H7 (cell line): ENCODE results near the gene LRP8. TPM values are rescaled to one million over a fixed set of nuclear protein-coding genes. Genes with fewer than 3 reads are reported as not detected.

Source experiments
- DNase-seq: peaks from one replicate; pipeline ENCODE4 v3.0.0; 2012
- H3K27me3 ChIP-seq: 2 replicates; pipeline ENCODE4 v1.6.0; 2011; ENCODE audit warnings: mild to moderate bottlenecking, low read length; ENCODE audit not compliant: control insufficient read depth, insufficient read depth
- H3K36me3 ChIP-seq: replicated peaks from 2 replicates; pipeline ENCODE4 v1.5.1; 2011; ENCODE audit warnings: low read length; ENCODE audit not compliant: control insufficient read depth, insufficient read depth
- H3K4me3 ChIP-seq: 2 replicates; pipeline ENCODE4 v1.5.1; 2011; ENCODE audit warnings: low read depth, mild to moderate bottlenecking, control low read depth, low read length, moderate library complexity; ENCODE audit not compliant: insufficient read depth
- total RNA-seq: library from RNA; depleted of rRNA; stranded (reverse); fragments of >200 nt; shearing (Covaris generic); gene quantifications from 2 replicates; pipeline ENCODE4 v1.2.3, GENCODE V29; 2014

The LRP8 gene
- total RNA-seq, 1 experiment from 2014 or later: 144 TPM

- H3K27me3 ChIP-seq: no peaks in the 10 kb centered on the region; the same call in none of the 2 replicates
- H3K36me3 ChIP-seq: no peaks in the 10 kb centered on the region
- peak; percentile 8 for DNase-seq
- no peak overlapping the region for H3K4me3 ChIP-seq
These were observed 12.1 kb upstream of the LRP8 start for GRCh38 chr1:53339736-53340635.

- H3K36me3 ChIP-seq: no peaks in the 10 kb centered on the region
These were observed 10.6 kb upstream of the LRP8 start for GRCh38 chr1:53338423-53338822.

DNA sequence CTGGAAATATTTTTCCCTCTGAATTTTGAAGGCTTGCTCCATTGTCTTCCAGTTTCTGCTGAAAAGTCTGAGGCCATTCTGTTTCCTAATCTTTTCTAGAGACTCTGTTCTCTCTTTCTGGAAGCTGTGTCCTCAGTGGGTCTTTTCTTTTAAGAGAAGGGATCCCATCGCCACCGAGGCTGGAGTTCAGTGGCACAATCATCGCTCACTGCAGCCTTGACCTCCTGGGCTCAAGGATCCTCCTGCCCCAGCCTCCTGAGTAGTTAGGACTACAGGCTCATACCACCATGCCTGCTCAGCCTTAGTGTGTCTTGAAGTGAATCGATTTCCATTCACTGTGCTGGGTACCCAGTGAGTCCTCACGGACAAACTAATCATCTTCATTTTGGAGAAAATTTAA lies 9.6 kb upstream of the LRP8 start:
- Histone ChIP-seq H3K27me3 (no peaks in the 10 kb centered on the region; the same call in none of the 2 replicates), H3K4me3 (no peak overlapping the region), H3K36me3 (no peaks in the 10 kb centered on the region)
- DNase-seq: no peak

More at GRCh38 chr1:53338423-53338822, 10.6 kb upstream of the LRP8 start:
- H3K4me3 ChIP-seq: no peak overlapping the region
- H3K27me3 ChIP-seq: no peaks in the 10 kb centered on the region; the same call in none of the 2 replicates
- DNase-seq: no peak

- Histone ChIP-seq H3K27me3 (no peaks in the 10 kb centered on the region; the same call in 1 of the 2 replicates), H3K36me3 (no peaks in the 10 kb centered on the region), H3K4me3 (no peak overlapping the region)
- DNase-seq: no peak
These were observed 8.3 kb upstream of the LRP8 start for GRCh38 chr1:53336146-53336545.

- no peak overlapping the region for H3K4me3 ChIP-seq
- no peaks in the 10 kb centered on the region for H3K36me3 ChIP-seq
- no peaks in the 10 kb centered on the region; the same call in 1 of the 2 replicates for H3K27me3 ChIP-seq
- no peak for DNase-seq
These were observed 7.8 kb upstream of the LRP8 start for GRCh38 chr1:53335661-53336060.

GRCh38 chr1:53334781-53335180 lies 6.9 kb upstream of the LRP8 start:
- DNase-seq: no peak

DNA sequence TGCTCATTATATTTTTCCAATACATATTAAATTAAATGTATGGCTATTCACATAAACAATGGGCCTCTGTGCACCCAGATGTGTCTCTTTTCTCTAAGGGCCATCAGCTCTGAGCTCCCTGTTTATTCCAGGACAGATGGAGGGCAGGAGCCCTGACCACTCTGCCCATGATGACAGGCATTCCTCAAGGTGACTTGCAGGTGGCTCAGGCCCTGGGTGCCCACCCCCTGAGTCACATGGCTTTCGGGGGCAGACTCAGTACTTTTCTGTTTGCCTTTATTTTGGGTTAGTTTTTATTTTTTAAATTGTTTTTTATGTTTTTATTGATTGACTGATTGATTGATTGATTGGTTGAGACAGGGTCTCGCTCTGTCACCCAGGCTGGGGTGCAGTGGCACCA lies 6.4 kb upstream of the LRP8 start:
- Histone ChIP-seq H3K36me3 (no peaks in the 10 kb centered on the region), H3K4me3 (no peak overlapping the region), H3K27me3 (no peaks in the 10 kb centered on the region; the same call in 1 of the 2 replicates)
- DNase-seq: peak; percentile 11

More at GRCh38 chr1:53334781-53335180, 6.9 kb upstream of the LRP8 start:
- Histone ChIP-seq H3K36me3 (no peaks in the 10 kb centered on the region), H3K4me3 (no peak overlapping the region), H3K27me3 (no peaks in the 10 kb centered on the region; the same call in 1 of the 2 replicates)

DNA sequence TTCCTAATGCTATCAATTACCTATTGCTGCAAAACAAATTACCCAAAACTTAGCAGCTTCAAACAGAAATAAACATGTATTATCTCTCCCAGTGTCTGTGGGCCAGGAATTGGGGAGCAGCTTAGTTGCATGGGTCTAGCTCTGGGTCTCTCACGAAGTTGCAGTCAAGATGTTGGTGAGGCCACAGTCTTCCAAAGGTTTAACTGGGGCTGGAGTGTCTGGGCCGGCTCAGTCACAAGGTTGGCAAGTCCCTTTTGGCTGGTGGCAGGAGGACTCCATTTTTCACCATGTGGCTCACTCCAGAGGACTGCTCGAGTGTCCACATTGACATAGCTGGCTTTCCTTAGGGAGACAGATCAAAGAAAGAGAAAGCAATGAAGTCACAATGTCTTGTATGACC lies 5.0 kb upstream of the LRP8 start:
- H3K4me3 ChIP-seq: no peak overlapping the region

DNA sequence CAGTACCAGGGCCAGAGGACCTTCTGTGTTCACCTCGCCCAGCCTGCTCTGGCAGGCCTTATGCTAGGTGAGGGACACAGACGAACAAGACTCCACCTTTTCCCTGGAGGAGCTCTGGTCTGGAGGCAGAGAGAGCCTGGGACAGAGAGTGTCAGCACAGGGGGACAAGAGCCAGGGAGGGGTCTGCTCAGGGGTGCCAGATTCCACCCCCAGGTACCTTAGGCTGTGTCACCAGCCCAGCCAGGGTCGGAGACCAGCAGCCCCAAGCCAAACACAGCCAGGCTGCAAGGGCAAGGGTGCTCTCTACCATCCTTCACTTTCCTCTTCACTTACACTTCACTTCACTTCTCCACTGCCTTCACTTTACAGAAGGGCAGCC lies 4.3 kb upstream of the LRP8 start:
- Histone ChIP-seq H3K27me3 (no peaks in the 10 kb centered on the region; the same call in 1 of the 2 replicates), H3K4me3 (no peak overlapping the region), H3K36me3 (no peaks in the 10 kb centered on the region)
- DNase-seq: no peak

More for the DNA sequence above, 5.0 kb upstream of the LRP8 start:
- no peaks in the 10 kb centered on the region for H3K36me3 ChIP-seq
- DNase-seq: no peak
- no peaks in the 10 kb centered on the region; the same call in 1 of the 2 replicates for H3K27me3 ChIP-seq

- Histone ChIP-seq H3K4me3 (no peak overlapping the region), H3K27me3 (no peaks in the 10 kb centered on the region; the same call in 1 of the 2 replicates)
- peak; percentile 15 for DNase-seq
These were observed 3.7 kb upstream of the LRP8 start for GRCh38 chr1:53331446-53332185.

DNA sequence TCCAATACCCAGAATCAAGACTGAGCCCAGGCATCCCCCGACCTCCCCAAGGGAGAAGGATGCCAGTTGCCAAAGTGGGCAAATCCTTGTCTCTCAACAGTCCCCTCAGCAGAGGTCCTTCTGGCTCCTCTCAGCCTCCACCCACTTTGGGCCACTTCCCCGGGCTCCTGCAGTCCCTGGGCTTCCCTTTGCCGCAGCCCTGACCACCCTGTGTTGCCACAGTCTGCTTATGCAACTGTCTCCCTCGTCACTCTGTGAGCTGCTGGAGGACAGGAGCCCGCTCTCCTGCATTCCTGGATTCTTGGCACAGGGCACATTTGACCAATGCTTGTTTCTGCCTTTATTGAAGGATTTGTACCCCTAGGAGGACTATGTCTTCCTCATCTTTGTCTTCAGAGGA lies 2.9 kb upstream of the LRP8 start:
- H3K4me3 ChIP-seq: no peak overlapping the region
- no peak for DNase-seq
- H3K36me3 ChIP-seq: no peaks in the 10 kb centered on the region
- no peaks in the 10 kb centered on the region; the same call in 1 of the 2 replicates for H3K27me3 ChIP-seq

More at GRCh38 chr1:53331446-53332185, 3.7 kb upstream of the LRP8 start:
- no peaks in the 10 kb centered on the region for H3K36me3 ChIP-seq

- Histone ChIP-seq H3K4me3 (peak overlapping the region; percentile 56), H3K36me3 (peaks cover 17% of the 10 kb centered on the region), H3K27me3 (no peaks in the 10 kb centered on the region; the same call in 1 of the 2 replicates)
- DNase-seq: peak; percentile 93
These were observed 950 bp upstream of the LRP8 start for GRCh38 chr1:53328541-53329499.

GRCh38 chr1:53327182-53327913 lies 522 bp downstream of the LRP8 start:
- H3K27me3 ChIP-seq: no peaks in the 10 kb centered on the region; the same call in 1 of the 2 replicates
- DNase-seq: peak; percentile 81
- peaks cover 28% of the 10 kb centered on the region for H3K36me3 ChIP-seq
- peak overlapping the region; percentile 95 for H3K4me3 ChIP-seq
